ENCODE results near the gene FAM89A.

DNA sequence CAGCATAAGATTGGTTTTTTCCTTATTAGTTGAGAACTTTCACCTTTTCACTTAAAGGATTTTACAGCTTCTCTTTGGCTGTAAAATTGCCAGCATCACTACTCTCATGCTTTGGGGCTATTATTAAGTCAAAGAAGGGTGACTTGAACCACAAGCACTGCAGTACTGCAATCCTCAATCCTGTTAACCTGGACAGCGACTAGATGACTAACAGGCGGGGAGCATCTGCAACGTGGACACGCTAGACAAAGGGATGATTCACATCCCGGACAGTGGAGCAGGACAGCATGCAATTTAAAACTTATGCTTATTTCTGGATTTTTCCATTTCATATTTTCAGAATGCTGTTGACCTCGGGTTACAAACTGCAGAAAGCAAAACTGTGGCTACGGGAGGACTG lies 53.1 kb downstream of the FAM89A start:
- TF ChIP-seq, protein P1, sequence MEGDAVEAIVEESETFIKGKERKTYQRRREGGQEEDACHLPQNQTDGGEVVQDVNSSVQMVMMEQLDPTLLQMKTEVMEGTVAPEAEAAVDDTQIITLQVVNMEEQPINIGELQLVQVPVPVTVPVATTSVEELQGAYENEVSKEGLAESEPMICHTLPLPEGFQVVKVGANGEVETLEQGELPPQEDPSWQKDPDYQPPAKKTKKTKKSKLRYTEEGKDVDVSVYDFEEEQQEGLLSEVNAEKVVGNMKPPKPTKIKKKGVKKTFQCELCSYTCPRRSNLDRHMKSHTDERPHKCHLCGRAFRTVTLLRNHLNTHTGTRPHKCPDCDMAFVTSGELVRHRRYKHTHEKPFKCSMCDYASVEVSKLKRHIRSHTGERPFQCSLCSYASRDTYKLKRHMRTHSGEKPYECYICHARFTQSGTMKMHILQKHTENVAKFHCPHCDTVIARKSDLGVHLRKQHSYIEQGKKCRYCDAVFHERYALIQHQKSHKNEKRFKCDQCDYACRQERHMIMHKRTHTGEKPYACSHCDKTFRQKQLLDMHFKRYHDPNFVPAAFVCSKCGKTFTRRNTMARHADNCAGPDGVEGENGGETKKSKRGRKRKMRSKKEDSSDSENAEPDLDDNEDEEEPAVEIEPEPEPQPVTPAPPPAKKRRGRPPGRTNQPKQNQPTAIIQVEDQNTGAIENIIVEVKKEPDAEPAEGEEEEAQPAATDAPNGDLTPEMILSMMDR (conservative IDR thresholded peaks at IDR 0.05): no peak
- TF ChIP-seq EZH2 (IDR thresholded peaks at IDR 0.05; ENCODE audit: low read depth): no peak
